Gastrocnemius medialis (tissue), 4 donors: ENCODE results near the gene ZNF608. TPM values are rescaled to one million over a fixed set of nuclear protein-coding genes. Genes with fewer than 3 reads are reported as not detected.

Source experiments
- ATAC-seq, 2 donors: fragments of 150-250 bp; one replicate each; pipeline ENCODE4 v1.9.1; 2016
- DNase-seq, 2 donors: peaks; one replicate each; pipeline ENCODE4 v3.0.0-alpha.2; 2019
- H3K27ac ChIP-seq, 4 donors: fragments of 200-600 bp; sonication (generic); 1 replicate in 1 of 4; 2 replicates in 3 of 4; pipeline ENCODE4 v1.5.1; 2016 to 2018; ENCODE audit warnings: mild to moderate bottlenecking in 2 of 4, moderate library complexity in 1 of 4
- H3K27me3 ChIP-seq, 3 donors: fragments of 200-600 bp; sonication (generic) in 2 of 3; 1 replicate in 1 of 3; 2 replicates in 2 of 3; pipeline versions ENCODE4 v1.5.1 to v1.6.0; 2016 to 2019; ENCODE audit warnings: mild to moderate bottlenecking in 1 of 3, moderate library complexity in 1 of 3
- H3K36me3 ChIP-seq, 2 donors: fragments of 200-600 bp; sonication (generic) in 1 of 2; one replicate each; pipeline ENCODE4 v1.5.1; 2017 to 2018
- H3K4me1 ChIP-seq, 2 donors: fragments of 200-600 bp; sonication (generic) in 1 of 2; one replicate each; pipeline ENCODE4 v1.5.1; 2016 to 2017; ENCODE audit warnings: mild to moderate bottlenecking in 2 of 2
- H3K4me3 ChIP-seq, 4 donors: fragments of 200-600 bp; sonication (generic) in 3 of 4; 1 replicate in 1 of 4; 2 replicates in 3 of 4; pipeline ENCODE4 v1.5.1; 2016 to 2019; ENCODE audit warnings: mild to moderate bottlenecking in 2 of 4
- H3K9me3 ChIP-seq, 3 donors: fragments of 200-600 bp; sonication (generic) in 2 of 3; 1 replicate in 1 of 3; 2 replicates in 2 of 3; pipeline ENCODE4 v1.5.1; 2016 to 2019
- CTCF ChIP-seq, 5 experiments: fragments of 450-650 bp in 3 of 5; fragments of 200-600 bp in 2 of 5; sonication (generic) in 2 of 5; IDR thresholded peaks in 4 of 5; conservative IDR thresholded peaks in 1 of 5; 1 replicate in 4 of 5; 2 replicates in 1 of 5; pipeline ENCODE4 v1.5.1; 2016 to 2019; ENCODE audit warnings: antibody characterized with exemption in 5 of 5, mild to moderate bottlenecking in 3 of 5, moderate library complexity in 3 of 5
- POLR2A ChIP-seq, 2 donors: fragments of 450-650 bp; IDR thresholded peaks; one replicate each; pipeline ENCODE4 v1.6.1; 2017; ENCODE audit warnings: antibody characterized with exemption in 2 of 2, mild to moderate bottlenecking in 2 of 2, moderate library complexity in 2 of 2
- in situ Hi-C, 4 donors: fragments of 200-750 bp; cut with MboI; loops; one replicate each; pipeline versions ENCODE4 v1.15.0 to v1.8.0; 2017; ENCODE audit warnings: low sequenced_read_pairs in 4 of 4
- intact Hi-C: fragments of 100-400 bp; cut with DNase I; formaldehyde crosslinking; loops from one replicate; pipeline ENCODE4 v1.15.1; 2023; ENCODE audit warnings: low total_unique reads
- total RNA-seq, 4 donors: library from RNA; depleted of rRNA; stranded (reverse); fragments of >200 nt; gene quantifications; one replicate each; pipeline versions ENCODE4 v1.1.0 to v1.2.3, GENCODE V29; 2016

ZNF608 gene
- total RNA-seq, 4 donors from 2014 or later: 7.3 to 27.4 (median 17.5) TPM

DNA sequence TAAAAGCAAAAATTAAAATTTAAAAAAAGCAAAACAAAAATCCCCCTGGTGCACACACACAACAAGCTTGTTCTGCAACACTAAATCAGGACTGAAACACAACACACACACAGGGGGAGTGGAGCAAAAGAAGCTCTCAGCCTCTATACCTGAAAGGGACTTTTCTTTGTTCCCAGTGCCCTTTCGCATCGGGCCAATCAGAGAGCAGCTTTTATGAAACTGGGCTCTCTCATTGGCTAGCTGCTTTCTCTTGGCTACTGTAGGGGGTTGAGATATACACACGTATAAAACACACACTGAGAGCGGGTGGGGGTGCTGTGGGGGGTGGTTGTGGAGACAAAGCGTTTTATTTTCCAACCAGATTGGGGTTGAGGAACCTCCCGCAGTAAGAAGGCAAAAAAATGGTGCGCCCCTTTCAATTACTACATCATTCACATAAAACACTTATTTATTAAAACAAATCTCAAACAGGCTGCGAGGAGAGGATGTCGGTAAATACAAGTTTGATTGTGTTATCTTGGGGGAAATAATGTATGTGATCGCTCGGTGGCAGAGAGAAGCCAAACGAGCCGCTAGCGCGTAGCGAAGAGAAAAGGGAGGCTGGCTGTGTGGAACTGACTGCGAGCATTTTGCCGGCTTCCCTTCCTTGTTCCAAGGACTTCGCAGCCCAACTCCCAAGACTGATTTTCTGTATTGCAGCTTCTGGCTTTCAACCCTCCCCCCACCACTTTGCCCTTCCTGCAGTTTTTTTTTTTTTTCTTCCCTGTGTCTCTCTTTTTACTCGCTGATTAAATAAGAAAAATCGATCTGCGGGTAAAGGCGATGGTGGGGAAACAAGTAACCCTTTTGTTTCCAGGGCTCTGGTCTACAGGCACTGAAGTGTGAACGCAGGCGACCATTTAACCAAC lies 2.5 kb upstream of the ZNF608 start:
- Histone ChIP-seq H3K36me3 (no peaks in the 10 kb centered on the region), H3K27ac (peak overlapping the region; percentile 87 to 96 (median 92)), H3K4me1 (peaks cover 17 to 18% of the 10 kb centered on the region in 2 donors), H3K27me3 (no peaks in the 10 kb centered on the region), H3K9me3 (no peaks in the 10 kb centered on the region), H3K4me3 (peak overlapping the region; percentile 63 to 81 (median 71))
- DNase-seq (peak; percentile 86 to 92), ATAC-seq (peak; percentile 76 to 81)
- in situ Hi-C loops: loop anchor here in 3 of 4 donors (5.0 to 25.0 kb wide), 5 partner anchors 94 to 738 kb away; no protein-coding TSS in a partner anchor
- intact Hi-C loops: loop anchor here (2.0 to 10.0 kb wide), 6 partner anchors 78 to 666 kb away; no protein-coding TSS in a partner anchor
- TF ChIP-seq POLR2A (IDR thresholded peaks at IDR 0.05) (peak; percentile 69 to 91), CTCF (IDR thresholded peaks at IDR 0.05 in 4 of 5, conservative IDR thresholded peaks at IDR 0.05 in 1 of 5) (no peak)

- H3K4me3 ChIP-seq: peak overlapping the region; percentile 63 to 81 (median 71)
- no peaks in the 10 kb centered on the region for H3K36me3 ChIP-seq
- peak in 1 of 2 donors; percentile 10 for ATAC-seq
- TF ChIP-seq POLR2A (IDR thresholded peaks at IDR 0.05) (no peak), CTCF (IDR thresholded peaks at IDR 0.05 in 4 of 5, conservative IDR thresholded peaks at IDR 0.05 in 1 of 5) (no peak)
- in situ Hi-C loops: loop anchor here in 3 of 4 donors (5.0 to 25.0 kb wide), 5 partner anchors 93 to 739 kb away; no protein-coding TSS in a partner anchor
- intact Hi-C loops: loop anchor here (2.0 to 10.0 kb wide), 7 partner anchors 79 to 667 kb away; no protein-coding TSS in a partner anchor
- H3K9me3 ChIP-seq: no peaks in the 10 kb centered on the region
- H3K27me3 ChIP-seq: no peaks in the 10 kb centered on the region
- peaks cover 18 to 25% of the 10 kb centered on the region in 2 donors for H3K4me1 ChIP-seq
- H3K27ac ChIP-seq: peak overlapping the region; percentile 87 to 96 (median 92)
- DNase-seq: no peak
Measured at GRCh38 chr5:124747791-124748686, 1.6 kb upstream of the ZNF608 start.

DNA sequence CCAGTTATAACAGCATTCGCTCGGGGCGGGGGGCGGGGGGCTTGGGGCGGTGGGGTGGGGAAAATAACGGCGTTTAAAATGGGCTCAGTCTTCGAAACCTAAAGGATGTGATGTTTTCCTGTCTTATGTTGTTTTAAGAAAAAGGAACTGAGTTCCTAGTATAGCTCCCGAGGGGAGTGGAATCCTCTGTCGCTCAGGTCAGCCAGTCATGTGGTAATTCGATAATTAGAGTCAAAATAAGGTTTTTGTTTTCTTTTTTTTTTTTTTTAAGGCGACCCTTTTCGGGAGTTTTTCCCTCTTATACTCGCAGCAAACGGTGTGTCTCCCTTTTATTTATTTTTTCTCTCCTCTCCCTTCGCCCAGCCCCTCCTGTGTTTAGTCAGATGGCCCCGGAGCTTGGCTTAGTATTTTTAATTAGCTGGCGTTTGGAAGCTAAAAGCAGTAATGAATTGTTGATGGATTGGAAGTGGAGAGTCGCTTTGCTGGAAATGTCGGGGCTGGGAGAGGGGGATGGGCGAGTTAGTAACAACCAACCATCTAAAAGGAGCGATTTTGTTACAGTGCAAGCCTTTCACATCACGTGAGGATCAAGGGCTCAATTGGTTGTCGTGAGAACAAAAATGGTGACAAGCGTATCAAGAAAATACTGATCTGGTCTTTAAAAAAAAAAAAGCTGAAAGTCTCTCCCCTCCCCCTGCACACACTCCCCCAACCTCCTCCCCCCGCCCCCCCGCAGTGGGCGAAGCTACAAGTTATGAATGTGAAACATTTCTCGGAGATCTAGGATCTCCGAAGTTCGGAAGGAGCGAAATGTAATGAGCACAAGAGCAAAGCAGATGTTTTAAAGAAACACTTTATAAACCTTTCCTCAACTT lies 714 bp upstream of the ZNF608 start:
- TF ChIP-seq CTCF (IDR thresholded peaks at IDR 0.05 in 4 of 5, conservative IDR thresholded peaks at IDR 0.05 in 1 of 5) (no peak), POLR2A (IDR thresholded peaks at IDR 0.05) (peak; percentile 57 to 69)
- ATAC-seq (peak; percentile 54 to 63), DNase-seq (peak; percentile 87 to 89)
- H3K9me3 ChIP-seq: no peaks in the 10 kb centered on the region
- no peaks in the 10 kb centered on the region for H3K27me3 ChIP-seq
- peak overlapping the region; percentile 87 to 96 (median 92) for H3K27ac ChIP-seq
- H3K4me1 ChIP-seq: peaks cover 26 to 32% of the 10 kb centered on the region in 2 donors
- H3K4me3 ChIP-seq: peak overlapping the region; percentile 63 to 81 (median 71)
- in situ Hi-C loops (loop anchor here in 3 of 4 donors (5.0 to 25.0 kb wide), 5 partner anchors 92 to 740 kb away; no protein-coding TSS in a partner anchor), intact Hi-C loops (loop anchor here (2.0 to 10.0 kb wide), 5 partner anchors 80 to 668 kb away; no protein-coding TSS in a partner anchor)
- H3K36me3 ChIP-seq: no peaks in the 10 kb centered on the region
